Esophagus muscularis mucosa (tissue), 3 donors: ENCODE data around the gene KCNQ2.

Source experiments
- POLR2A ChIP-seq: fragments of 450-650 bp; IDR thresholded peaks from one replicate; pipeline ENCODE4 v1.6.1; 2017; ENCODE audit warnings: antibody characterized with exemption, moderate library complexity, mild to moderate bottlenecking, low read depth
- POLR2AphosphoS5 ChIP-seq, 2 donors: sonication (generic); formaldehyde crosslinking; IDR thresholded peaks; one replicate each; pipeline ENCODE4 v1.6.1; 2017; ENCODE audit warnings: antibody characterized with exemption in 2 of 2
- TF ChIP-seq, protein P1 (sequence below), 3 experiments: fragments of 200-600 bp in 2 of 3; fragments of 450-650 bp in 1 of 3; sonication (generic) in 2 of 3; IDR thresholded peaks; one replicate each; pipeline ENCODE4 v1.5.1; 2017 to 2019; ENCODE audit warnings: antibody characterized with exemption in 3 of 3, mild to moderate bottlenecking in 2 of 3, moderate library complexity in 1 of 3

DNA sequence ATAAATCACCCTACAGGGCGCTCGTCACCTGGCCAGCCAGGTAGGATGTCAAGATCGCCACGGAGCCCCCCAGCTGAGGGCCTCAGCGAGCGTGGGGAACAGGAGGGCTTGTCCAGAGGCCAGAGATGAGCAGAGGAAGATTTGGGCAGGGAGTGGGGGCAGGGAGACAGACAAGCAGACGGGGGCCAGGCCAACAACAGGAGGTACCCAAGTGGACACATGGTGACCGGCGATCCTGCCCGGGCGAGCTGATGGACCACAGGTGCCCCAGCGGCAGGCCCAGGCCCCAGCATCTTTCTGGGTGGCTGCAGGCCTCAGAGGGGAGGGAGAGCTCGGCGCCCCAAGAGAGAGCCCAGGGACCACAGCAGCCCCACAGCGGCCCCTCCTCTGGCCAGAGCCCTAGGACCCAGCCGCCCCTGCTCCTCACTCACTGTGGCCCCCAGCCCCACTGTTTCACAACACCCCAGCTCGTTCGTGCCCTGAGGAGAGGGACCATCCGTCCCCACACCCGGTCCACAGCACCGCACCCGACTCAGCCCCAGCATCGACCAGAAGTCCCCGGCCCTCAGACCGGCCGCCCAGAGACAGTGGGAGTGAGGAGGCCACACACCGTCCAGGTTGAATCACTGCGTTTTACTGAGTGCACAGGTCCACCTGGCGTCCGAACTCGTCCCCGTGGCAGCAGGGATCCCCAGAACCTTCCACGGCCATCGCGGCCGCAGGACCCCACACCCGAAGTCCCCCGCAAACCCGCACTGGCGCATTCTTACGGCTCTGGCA is 72.7 kb downstream of the KCNQ2 start:
- TF ChIP-seq POLR2A (no peak), POLR2AphosphoS5 (IDR thresholded peaks at IDR 0.05) (no peak)
- TF ChIP-seq, protein P1, sequence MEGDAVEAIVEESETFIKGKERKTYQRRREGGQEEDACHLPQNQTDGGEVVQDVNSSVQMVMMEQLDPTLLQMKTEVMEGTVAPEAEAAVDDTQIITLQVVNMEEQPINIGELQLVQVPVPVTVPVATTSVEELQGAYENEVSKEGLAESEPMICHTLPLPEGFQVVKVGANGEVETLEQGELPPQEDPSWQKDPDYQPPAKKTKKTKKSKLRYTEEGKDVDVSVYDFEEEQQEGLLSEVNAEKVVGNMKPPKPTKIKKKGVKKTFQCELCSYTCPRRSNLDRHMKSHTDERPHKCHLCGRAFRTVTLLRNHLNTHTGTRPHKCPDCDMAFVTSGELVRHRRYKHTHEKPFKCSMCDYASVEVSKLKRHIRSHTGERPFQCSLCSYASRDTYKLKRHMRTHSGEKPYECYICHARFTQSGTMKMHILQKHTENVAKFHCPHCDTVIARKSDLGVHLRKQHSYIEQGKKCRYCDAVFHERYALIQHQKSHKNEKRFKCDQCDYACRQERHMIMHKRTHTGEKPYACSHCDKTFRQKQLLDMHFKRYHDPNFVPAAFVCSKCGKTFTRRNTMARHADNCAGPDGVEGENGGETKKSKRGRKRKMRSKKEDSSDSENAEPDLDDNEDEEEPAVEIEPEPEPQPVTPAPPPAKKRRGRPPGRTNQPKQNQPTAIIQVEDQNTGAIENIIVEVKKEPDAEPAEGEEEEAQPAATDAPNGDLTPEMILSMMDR (IDR thresholded peaks at IDR 0.05), result no peak
